Midbrain (tissue), 1 donor: ENCODE results near the gene ZMPSTE24.
"Not testable (repeated sequence)": the region's sequence is repeated elsewhere in the genome, so short reads cannot be mapped to it uniquely, and the experiment has no call there.

Experiments
- DNase-seq: peaks from one replicate; lab custom pipeline; 2025; lab: John Stamatoyannopoulos, UW

ZMPSTE24 gene

GRCh38 chr1:40257688-40258444, at the start of gene ZMPSTE24:
TSS of gene ZMPSTE24 (plus strand) at chr1:40258236. CDS start at chr1:40258272, 36 bp downstream.
- peak; percentile 96 for DNase-seq

- no peak for DNase-seq
These were observed 47.4 kb upstream of the ZMPSTE24 start for GRCh38 chr1:40210511-40211204.

- no peak for DNase-seq
These were observed 39.7 kb upstream of the ZMPSTE24 start for GRCh38 chr1:40218333-40218732.

- not testable (repeated sequence) for DNase-seq
These were observed 36.5 kb upstream of the ZMPSTE24 start for GRCh38 chr1:40221471-40221905.

- no peak for DNase-seq
These were observed 35.9 kb upstream of the ZMPSTE24 start for GRCh38 chr1:40221977-40222772.

GRCh38 chr1:40224040-40224439, 34.0 kb upstream of the ZMPSTE24 start:
- no peak for DNase-seq

- no peak for DNase-seq
These were observed 31.8 kb upstream of the ZMPSTE24 start for GRCh38 chr1:40226192-40226591.

- DNase-seq: no peak
These were observed 25.6 kb upstream of the ZMPSTE24 start for GRCh38 chr1:40232444-40232843.

- DNase-seq: no peak
These were observed 18.4 kb upstream of the ZMPSTE24 start for GRCh38 chr1:40239626-40240025.

GRCh38 chr1:40240390-40240789, 17.6 kb upstream of the ZMPSTE24 start:
- DNase-seq: no peak

GRCh38 chr1:40241362-40241761, 16.7 kb upstream of the ZMPSTE24 start:
- DNase-seq: no peak

GRCh38 chr1:40243351-40243750, 14.7 kb upstream of the ZMPSTE24 start:
- DNase-seq: no peak

GRCh38 chr1:40244138-40244744, 13.8 kb upstream of the ZMPSTE24 start:
- no peak for DNase-seq

- no peak for DNase-seq
These were observed 12.3 kb upstream of the ZMPSTE24 start for GRCh38 chr1:40245686-40246085.

- DNase-seq: no peak
These were observed 10.4 kb upstream of the ZMPSTE24 start, which contains the start of gene TMCO2 for GRCh38 chr1:40247655-40248054. TSS of gene TMCO2 (plus strand) at chr1:40247937. CDS start at chr1:40247994, 57 bp downstream.

GRCh38 chr1:40248412-40248811, 9.6 kb upstream of the ZMPSTE24 start:
- DNase-seq: no peak

- no peak for DNase-seq
These were observed 6.6 kb upstream of the ZMPSTE24 start for GRCh38 chr1:40251456-40251855.

- DNase-seq: no peak
These were observed 5.4 kb upstream of the ZMPSTE24 start for GRCh38 chr1:40252601-40253000.

- no peak for DNase-seq
These were observed 2.8 kb upstream of the ZMPSTE24 start for GRCh38 chr1:40255231-40255630.

GRCh38 chr1:40256401-40257084, 1.5 kb upstream of the ZMPSTE24 start:
- no peak for DNase-seq

- no peak for DNase-seq
These were observed 736 bp upstream of the ZMPSTE24 start for GRCh38 chr1:40257313-40257687.

- no peak for DNase-seq
These were observed 371 bp downstream of the ZMPSTE24 start for GRCh38 chr1:40258445-40258769.
